ENCODE data around the gene SESTD1. TPM values are rescaled to one million over a fixed set of nuclear protein-coding genes. Genes with fewer than 3 reads are reported as not detected.
A peak's percentile ranks its signal among the peaks of the same experiment; 100 is the strongest.

Gene SESTD1
- total and polyA plus RNA-seq, 2 experiments from 2014 or later = 10.5 to 19.4 TPM

DNA sequence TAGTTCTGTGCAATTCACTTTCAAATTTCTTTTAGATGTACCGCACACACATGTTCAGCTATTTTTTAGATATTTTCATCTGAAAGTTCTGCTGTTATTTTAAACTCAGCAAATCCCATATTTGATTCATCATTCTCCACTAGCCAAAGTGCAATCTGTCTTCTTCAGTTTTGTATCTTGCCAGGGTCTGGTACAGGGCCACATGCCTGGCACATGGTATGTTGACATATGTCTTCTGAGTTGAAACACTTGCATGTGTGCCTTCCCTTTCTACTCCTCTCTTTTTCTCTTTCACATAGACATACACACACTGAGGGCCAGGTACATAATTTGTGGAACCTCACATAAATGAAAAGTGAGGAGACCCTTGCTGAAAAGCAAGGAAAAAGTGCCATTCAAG, 25.7 kb upstream of the SESTD1 start:
- no peaks in the 10 kb centered on the region for H3K36me3 ChIP-seq
- DNase-seq (ENCODE audit: low read depth in 1 of 2, low spot score in 1 of 2) = no peak
- no peak overlapping the region for H3K27ac ChIP-seq
- no peak overlapping the region for H3K4me3 ChIP-seq
- TF ChIP-seq, protein P1, sequence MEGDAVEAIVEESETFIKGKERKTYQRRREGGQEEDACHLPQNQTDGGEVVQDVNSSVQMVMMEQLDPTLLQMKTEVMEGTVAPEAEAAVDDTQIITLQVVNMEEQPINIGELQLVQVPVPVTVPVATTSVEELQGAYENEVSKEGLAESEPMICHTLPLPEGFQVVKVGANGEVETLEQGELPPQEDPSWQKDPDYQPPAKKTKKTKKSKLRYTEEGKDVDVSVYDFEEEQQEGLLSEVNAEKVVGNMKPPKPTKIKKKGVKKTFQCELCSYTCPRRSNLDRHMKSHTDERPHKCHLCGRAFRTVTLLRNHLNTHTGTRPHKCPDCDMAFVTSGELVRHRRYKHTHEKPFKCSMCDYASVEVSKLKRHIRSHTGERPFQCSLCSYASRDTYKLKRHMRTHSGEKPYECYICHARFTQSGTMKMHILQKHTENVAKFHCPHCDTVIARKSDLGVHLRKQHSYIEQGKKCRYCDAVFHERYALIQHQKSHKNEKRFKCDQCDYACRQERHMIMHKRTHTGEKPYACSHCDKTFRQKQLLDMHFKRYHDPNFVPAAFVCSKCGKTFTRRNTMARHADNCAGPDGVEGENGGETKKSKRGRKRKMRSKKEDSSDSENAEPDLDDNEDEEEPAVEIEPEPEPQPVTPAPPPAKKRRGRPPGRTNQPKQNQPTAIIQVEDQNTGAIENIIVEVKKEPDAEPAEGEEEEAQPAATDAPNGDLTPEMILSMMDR (IDR thresholded peaks at IDR 0.05; ENCODE audit: low read depth, low read length) = no peak
- H3K4me1 ChIP-seq (ENCODE audit: low read depth) = no peaks in the 10 kb centered on the region
- H3K27me3 ChIP-seq = no peaks in the 10 kb centered on the region
- no peaks in the 10 kb centered on the region for H3K9me3 ChIP-seq (ENCODE audit: low read depth)

DNA sequence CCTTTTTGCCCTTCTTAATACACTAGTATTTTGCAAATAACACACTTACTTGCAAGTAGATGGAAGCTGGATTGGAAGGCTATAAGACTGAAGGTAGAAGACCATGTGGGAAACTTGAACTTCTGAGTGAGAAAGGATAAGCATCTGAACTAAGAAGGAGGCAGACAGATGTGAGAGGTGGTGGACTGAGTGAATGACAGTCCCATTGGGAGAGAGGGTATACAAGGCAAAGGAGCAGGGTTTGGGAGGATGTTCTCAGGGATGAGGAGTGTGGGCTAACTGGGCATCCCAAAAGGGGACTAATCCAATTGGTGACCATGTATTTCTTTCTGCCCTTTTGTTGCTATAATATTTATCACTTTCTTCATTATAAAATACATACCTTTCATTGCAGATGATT, 20.4 kb upstream of the SESTD1 start:
- H3K4me3 ChIP-seq = no peak overlapping the region
- no peak overlapping the region for H3K27ac ChIP-seq
- no peaks in the 10 kb centered on the region for H3K9me3 ChIP-seq (ENCODE audit: low read depth)
- no peaks in the 10 kb centered on the region for H3K36me3 ChIP-seq
- TF ChIP-seq, protein P1 (IDR thresholded peaks at IDR 0.05; ENCODE audit: low read depth, low read length) = no peak
- H3K4me1 ChIP-seq (ENCODE audit: low read depth) = no peaks in the 10 kb centered on the region
- H3K27me3 ChIP-seq = no peaks in the 10 kb centered on the region
- no peak for DNase-seq (ENCODE audit: low read depth in 1 of 2, low spot score in 1 of 2)

DNA sequence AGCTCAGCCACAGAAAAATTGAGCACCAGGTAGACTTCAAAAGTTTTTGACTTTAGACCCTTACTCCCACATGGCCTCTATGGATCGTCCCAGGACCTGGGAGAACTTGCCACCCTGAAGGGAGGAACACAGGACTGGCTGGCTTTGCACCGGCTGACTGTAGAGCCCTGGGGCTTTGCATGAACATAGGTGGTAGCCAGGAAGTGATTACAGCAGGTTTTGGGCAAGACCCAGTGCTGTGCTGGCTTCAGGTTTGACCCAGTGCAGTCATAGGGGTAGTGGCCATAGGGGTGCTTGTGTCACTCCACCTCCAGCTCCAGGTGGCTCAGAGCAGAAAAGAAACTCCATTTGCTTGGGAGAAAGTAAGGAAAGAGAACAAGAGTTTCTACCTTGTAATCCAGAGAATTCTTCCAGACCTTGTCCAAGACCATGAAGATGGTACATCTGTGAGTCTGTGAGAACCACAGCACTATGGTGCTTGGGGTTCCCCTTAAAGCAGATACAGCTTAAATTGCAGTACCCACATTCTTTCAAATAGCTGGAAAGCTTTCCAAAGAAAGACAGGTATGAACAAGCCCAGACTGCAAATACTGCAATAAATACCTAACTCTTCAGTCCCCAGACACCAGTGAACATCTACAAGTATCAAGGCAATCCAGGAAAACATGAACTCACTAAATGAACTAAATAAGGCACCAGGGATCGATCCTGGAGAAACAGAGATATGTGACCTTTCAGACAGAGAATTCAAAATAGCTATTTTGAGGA, 13.0 kb upstream of the SESTD1 start:
- TF ChIP-seq, protein P1 (IDR thresholded peaks at IDR 0.05; ENCODE audit: low read depth, low read length) = no peak
- Histone ChIP-seq H3K36me3 (no peaks in the 10 kb centered on the region), H3K27ac (no peak overlapping the region), H3K27me3 (no peaks in the 10 kb centered on the region), H3K4me1 (ENCODE audit: low read depth) (peaks cover 11% of the 10 kb centered on the region), H3K4me3 (no peak overlapping the region), H3K9me3 (ENCODE audit: low read depth) (no peaks in the 10 kb centered on the region)
- no peak for DNase-seq (ENCODE audit: low read depth in 1 of 2, low spot score in 1 of 2)

DNA sequence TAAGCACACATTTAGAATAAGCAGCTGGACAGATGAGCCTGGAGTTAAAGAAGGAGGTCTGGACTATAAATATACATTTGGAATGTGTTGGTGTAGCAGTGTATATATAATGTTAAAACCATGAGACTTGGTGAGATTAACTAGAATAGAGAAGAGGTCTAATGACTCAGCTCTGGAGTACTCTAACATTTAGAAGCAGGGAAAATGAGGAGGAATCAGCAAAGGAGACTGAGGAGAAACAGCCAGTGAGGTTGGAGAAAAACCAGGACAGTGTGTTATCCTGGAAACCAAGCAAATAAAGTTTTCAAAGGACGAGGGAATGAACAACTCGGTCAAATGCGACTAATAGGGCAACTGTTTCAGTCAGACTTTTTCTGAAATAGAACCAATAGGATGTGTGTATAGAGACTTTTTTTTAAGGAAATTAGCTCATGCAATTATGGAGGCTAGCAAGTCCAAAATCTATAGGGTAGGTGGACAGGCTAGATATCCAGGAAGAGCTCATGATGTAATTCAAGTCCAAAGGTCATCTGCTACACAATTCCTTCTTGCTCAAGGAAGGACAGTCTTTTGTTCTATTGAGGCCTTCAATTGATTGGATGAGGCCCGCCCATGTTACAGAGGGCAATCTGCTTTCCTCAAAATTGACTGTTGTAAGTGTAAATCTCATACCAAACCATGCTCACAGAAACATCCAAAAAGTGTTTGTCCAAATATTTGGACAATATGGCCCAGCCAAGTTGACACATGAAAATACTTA, 10.8 kb upstream of the SESTD1 start:
- no peak for DNase-seq (ENCODE audit: low read depth in 1 of 2, low spot score in 1 of 2)
- H3K27me3 ChIP-seq = no peaks in the 10 kb centered on the region
- H3K36me3 ChIP-seq = no peaks in the 10 kb centered on the region
- H3K9me3 ChIP-seq (ENCODE audit: low read depth) = no peaks in the 10 kb centered on the region
- H3K4me3 ChIP-seq = no peak overlapping the region
- peaks cover 16% of the 10 kb centered on the region for H3K4me1 ChIP-seq (ENCODE audit: low read depth)
- no peak overlapping the region for H3K27ac ChIP-seq
- TF ChIP-seq, protein P1 (IDR thresholded peaks at IDR 0.05; ENCODE audit: low read depth, low read length) = no peak

DNA sequence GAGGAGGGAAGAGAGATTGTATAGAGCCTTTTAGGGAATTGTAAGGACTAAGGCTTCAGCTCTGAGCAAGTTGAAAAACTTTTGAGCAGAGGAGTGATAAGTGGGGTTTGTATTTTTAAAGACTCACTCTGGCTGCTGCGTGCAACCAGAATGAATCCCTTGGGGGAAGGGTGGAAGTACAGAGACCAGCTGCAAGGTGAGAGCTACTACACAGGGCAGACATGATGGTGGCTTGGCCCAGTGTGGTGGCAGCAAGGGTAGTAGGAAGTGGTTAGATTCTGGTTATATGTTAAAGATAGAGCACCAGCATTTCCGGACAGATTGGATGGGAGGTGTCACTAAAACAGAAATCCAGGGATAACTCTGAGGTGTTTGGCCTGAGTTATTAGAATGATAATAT, 10.1 kb upstream of the SESTD1 start:
- Histone ChIP-seq H3K36me3 (no peaks in the 10 kb centered on the region), H3K27me3 (no peaks in the 10 kb centered on the region)
- TF ChIP-seq, protein P1 (IDR thresholded peaks at IDR 0.05; ENCODE audit: low read depth, low read length) = no peak

More for the DNA sequence above, 10.1 kb upstream of the SESTD1 start:
- Histone ChIP-seq H3K27ac (peak overlapping the region; percentile 3), H3K4me1 (ENCODE audit: low read depth) (peaks cover 16% of the 10 kb centered on the region), H3K4me3 (no peak overlapping the region), H3K9me3 (ENCODE audit: low read depth) (no peaks in the 10 kb centered on the region)
- peak in 1 of 2 donors; percentile 19 for DNase-seq (ENCODE audit: low read depth in 1 of 2, low spot score in 1 of 2)
